HG02840 (cell line): ENCODE results near the gene SLC16A5.

Experiments used
- ATAC-seq: cut with Tn5 transposase; IDR thresholded peaks from one replicate; pipeline ENCODE4 v1.9.1; 2021; ENCODE audit warnings: mild to moderate bottlenecking, moderate library complexity, moderate number of reproducible peaks; ENCODE audit not compliant: unreplicated experiment, low FRiP score

The SLC16A5 gene

GRCh38 chr17:75084039-75084660 is 3.6 kb upstream of the SLC16A5 start:
- ATAC-seq: no peak

GRCh38 chr17:75086496-75087181 is 1.1 kb upstream of the SLC16A5 start:
- no peak for ATAC-seq

DNA sequence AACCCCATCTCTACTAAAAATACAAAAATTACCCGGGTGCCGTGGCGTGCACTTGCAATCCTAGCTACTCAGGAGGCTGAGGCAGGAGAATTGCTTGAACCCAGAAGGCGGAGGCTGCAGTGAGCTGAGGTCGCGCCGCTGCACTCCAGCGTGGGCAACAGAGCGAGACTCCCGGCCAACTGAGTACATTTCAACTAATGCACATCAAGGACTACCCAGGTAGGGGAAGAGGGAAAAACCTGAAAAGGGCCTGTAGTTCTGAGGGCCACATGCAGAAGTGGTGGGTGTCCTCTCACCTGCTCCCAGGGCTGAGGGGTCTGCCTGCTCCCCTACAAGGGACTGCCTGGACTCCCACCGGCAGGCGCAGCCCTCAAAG is 584 bp upstream of the SLC16A5 start:
- no peak for ATAC-seq

DNA sequence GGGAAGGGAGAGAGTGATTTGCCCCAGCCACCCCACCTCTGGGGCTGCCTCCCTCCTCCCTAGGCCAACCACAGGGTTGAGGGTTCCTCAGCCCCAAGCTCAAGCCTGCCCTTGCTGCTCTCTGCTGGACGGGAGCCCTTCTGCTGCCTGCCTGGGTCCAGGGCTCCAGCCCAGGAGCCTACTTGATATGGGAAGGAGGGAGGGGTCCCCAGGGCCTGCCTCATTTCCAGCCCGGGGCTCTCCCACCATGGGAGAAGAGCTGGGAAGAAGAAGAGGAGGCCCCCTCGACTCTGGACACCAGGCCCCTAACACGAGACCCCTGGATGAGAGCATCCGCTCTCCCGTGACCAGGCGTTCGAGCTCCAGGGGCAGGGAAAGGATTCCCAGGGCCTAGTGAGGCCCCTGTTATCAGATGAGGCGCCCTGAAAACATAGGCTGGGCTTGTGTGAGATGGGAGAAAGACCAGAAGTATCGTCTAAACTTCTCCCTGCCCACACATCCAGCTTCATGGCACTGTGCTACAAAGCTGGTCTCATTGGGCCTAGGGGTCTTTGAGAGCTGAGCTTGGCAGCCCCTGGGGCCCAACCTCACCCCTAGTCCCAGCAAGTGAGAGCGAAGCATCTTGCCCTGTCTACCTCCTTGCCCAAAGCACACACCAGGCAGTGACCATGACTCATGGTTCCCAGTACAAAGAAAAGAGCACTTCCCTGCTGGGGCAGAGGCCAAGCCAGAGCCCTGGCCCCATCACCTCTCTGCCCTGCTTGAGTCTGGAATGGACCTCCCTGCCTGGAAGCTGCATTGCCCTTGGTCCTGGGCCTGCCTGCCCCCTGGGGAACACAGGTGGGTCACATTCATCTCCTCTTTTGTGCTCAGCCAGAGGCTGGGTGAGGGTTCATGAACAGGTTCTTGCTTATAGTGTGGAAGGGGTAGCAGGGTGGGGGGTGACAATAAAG is 987 bp downstream of the SLC16A5 start:
- no peak for ATAC-seq

GRCh38 chr17:75090871-75091854 is 3.4 kb downstream of the SLC16A5 start:
- ATAC-seq: no peak

- ATAC-seq: no peak
Observed at GRCh38 chr17:75091855-75092327, 4.1 kb downstream of the SLC16A5 start.

DNA sequence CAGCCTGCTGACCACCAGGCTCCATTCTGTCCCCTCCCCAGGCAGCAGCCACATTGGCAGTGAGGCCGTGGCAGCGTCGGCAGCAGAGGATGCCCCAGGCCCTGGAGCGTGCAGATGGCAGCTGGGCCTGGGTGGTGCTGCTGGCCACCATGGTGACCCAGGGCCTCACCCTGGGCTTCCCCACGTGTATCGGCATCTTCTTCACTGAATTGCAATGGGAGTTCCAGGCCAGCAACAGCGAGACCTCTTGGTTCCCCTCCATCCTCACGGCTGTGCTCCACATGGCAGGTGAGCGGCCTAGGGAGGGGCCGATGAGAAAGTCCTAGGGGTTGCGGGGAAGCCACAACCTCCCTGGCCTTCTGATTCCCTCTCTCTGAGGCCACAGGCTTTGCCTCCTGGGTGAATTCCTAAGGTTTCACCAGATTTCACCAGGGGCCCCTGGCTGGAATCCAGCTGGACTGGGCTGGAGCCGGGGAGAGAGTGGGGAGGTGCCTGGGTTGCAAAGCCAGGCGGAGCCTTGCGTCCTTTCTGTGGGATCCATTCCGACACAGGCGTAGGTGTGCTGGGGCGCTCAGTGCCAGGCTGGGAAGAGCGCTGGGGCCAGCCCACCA is 5.9 kb downstream of the SLC16A5 start:
- no peak for ATAC-seq

GRCh38 chr17:75094871-75095399 is 7.2 kb downstream of the SLC16A5 start:
- ATAC-seq: no peak

GRCh38 chr17:75096082-75096625 is 8.4 kb downstream of the SLC16A5 start:
- ATAC-seq: no peak

- ATAC-seq: no peak
Observed at GRCh38 chr17:75097865-75098264, 10.1 kb downstream of the SLC16A5 start.

DNA sequence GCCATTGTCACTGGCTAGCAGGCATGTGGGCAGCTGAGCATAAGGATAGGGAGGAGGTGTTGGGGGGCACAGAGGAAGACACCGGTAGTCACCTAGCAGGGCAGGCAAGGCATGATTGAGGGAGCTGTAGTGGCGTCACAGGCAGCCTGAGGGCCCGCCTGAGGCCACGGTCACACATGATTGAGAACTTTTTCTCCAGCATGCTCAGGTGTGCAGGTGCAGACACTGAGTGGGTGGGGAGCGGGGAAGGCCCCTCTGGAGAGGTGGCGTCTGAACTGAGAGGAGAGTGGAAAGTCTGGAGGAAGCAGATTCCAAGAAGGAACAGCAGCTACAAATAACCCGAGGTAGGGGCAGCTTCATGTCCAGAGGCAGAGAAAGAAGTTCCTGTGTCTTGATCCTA is 11.1 kb downstream of the SLC16A5 start:
- ATAC-seq: no peak

DNA sequence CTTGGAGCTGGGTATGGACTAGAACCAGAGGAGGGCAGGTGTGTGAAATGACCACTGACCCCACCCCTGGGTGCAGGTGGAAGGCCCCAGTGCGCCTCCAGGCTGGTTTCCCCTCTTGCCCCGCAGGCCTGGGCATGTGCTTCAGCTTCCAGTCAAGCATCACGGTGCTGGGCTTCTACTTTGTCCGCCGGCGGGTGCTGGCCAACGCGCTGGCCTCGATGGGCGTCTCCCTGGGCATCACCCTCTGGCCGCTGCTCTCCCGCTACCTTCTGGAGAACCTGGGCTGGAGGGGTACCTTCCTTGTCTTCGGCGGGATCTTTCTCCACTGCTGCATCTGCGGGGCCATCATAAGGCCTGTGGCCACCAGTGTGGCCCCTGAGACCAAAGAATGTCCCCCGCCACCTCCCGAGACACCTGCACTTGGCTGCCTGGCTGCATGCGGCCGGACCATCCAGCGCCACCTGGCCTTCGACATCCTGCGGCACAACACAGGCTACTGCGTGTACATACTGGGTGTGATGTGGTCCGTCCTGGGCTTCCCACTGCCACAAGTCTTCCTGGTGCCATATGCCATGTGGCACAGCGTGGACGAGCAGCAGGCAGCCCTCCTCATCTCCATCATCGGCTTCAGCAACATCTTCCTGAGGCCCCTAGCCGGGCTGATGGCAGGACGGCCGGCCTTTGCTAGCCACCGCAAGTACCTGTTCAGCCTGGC is 12.3 kb downstream of the SLC16A5 start:
- no peak for ATAC-seq

GRCh38 chr17:75102385-75102821 is 14.6 kb downstream of the SLC16A5 start:
- ATAC-seq: no peak

GRCh38 chr17:75103601-75104554 is 16.1 kb downstream of the SLC16A5 start:
- ATAC-seq: no peak

- no peak for ATAC-seq
Observed at GRCh38 chr17:75105126-75106080, 17.6 kb downstream of the SLC16A5 start.

- no peak for ATAC-seq
Observed at GRCh38 chr17:75108193-75108592, 20.4 kb downstream of the SLC16A5 start.
